Measurements from ENCODE around the gene SPANXN2. TPM values are rescaled to one million over a fixed set of nuclear protein-coding genes. Genes with fewer than 3 reads are reported as not detected.

The SPANXN2 gene
- total RNA-seq, 6 experiments from 2014 or later: not detected

DNA sequence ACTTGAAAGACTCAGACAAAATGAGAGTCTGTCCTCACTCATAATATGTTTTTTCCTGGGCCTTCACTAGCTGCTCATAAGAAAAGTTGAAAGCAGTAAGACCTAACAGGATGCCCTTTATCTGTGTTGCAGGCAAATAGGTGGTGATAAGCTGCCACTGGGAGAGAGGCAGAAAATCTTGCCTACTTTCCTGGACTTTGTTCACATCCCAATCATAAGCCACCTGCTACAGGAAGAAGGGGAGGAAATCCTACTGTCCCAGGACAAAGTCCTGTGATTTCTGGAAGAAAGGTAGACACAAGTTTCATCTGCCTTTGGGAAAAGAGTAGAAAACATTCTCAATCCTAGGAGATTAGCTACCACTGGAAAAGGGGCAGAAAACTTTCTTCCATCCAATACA lies 13.3 kb upstream of the SPANXN2 start:
- no peaks in the 10 kb centered on the region for H3K27me3 Mint-ChIP-seq (ENCODE audit: insufficient read depth)
- H3K36me3 Mint-ChIP-seq (ENCODE audit: low read depth): no peaks in the 10 kb centered on the region
- peaks cover 2% of the 10 kb centered on the region; the same call in 1 of the 2 replicates for H3K9me3 Mint-ChIP-seq
- no peak overlapping the region for H3K27ac Mint-ChIP-seq
- no peaks in the 10 kb centered on the region for H3K4me1 Mint-ChIP-seq (ENCODE audit: low read depth)
- TF ChIP-seq, protein P1, sequence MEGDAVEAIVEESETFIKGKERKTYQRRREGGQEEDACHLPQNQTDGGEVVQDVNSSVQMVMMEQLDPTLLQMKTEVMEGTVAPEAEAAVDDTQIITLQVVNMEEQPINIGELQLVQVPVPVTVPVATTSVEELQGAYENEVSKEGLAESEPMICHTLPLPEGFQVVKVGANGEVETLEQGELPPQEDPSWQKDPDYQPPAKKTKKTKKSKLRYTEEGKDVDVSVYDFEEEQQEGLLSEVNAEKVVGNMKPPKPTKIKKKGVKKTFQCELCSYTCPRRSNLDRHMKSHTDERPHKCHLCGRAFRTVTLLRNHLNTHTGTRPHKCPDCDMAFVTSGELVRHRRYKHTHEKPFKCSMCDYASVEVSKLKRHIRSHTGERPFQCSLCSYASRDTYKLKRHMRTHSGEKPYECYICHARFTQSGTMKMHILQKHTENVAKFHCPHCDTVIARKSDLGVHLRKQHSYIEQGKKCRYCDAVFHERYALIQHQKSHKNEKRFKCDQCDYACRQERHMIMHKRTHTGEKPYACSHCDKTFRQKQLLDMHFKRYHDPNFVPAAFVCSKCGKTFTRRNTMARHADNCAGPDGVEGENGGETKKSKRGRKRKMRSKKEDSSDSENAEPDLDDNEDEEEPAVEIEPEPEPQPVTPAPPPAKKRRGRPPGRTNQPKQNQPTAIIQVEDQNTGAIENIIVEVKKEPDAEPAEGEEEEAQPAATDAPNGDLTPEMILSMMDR (IDR thresholded peaks at IDR 0.05): no peak
- DNase-seq: no peak
- H3K4me3 Mint-ChIP-seq: no peak overlapping the region

DNA sequence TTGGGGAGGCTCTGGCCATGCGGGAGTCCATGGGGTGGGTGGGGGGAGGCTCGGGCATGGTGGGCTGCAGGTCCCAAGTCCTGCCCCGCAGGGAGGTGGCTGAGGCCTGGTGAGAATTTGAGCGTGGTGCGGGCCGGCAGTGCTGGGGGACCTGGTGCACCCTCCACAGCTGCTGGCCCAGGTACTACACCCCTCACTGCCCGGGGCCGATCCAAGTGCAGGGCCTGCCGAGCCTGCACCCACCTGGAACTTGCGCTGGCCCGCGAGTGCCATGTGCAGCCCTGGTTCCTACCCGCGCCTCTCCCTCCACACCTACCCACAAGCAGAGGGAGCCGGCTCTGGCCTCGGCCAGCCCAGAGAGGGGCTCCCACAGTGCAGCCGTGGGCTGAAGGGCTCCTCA lies 5.7 kb upstream of the SPANXN2 start:
- Mint-ChIP-seq H3K9me3 (peaks cover 21% of the 10 kb centered on the region), H3K4me1 (ENCODE audit: low read depth) (no peaks in the 10 kb centered on the region), H3K36me3 (ENCODE audit: low read depth) (no peaks in the 10 kb centered on the region), H3K27me3 (ENCODE audit: insufficient read depth) (no peaks in the 10 kb centered on the region), H3K4me3 (no peak overlapping the region), H3K27ac (no peak overlapping the region)
- TF ChIP-seq, protein P1 (IDR thresholded peaks at IDR 0.05): no peak
- DNase-seq: no peak

DNA sequence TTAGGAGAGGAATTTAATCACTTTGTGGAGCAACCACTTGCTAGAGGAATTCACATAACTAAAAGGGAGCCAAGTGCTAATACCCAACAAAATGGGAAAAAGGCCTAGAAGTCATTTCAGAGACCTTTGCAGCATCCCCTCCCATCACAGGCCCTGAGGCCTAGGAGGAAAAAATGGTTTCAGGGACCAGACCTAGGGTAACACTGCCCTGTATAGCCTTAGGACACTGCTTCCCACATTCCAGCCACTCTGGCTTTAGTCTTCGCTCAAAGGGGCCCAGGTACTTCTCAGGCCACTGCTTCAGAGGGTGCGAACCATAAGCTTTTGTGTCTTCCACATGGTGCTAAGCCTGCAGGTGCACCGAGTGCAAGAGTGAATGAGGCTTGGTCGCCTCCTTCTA lies 19.1 kb downstream of the SPANXN2 start:
- no peaks in the 10 kb centered on the region for H3K27me3 Mint-ChIP-seq (ENCODE audit: insufficient read depth)
- no peaks in the 10 kb centered on the region for H3K36me3 Mint-ChIP-seq (ENCODE audit: low read depth)
- H3K27ac Mint-ChIP-seq: no peak overlapping the region
- no peak overlapping the region for H3K4me3 Mint-ChIP-seq
- peaks cover 10% of the 10 kb centered on the region for H3K9me3 Mint-ChIP-seq
- TF ChIP-seq, protein P1 (IDR thresholded peaks at IDR 0.05): no peak
- DNase-seq: no peak
- H3K4me1 Mint-ChIP-seq (ENCODE audit: low read depth): no peaks in the 10 kb centered on the region

DNA sequence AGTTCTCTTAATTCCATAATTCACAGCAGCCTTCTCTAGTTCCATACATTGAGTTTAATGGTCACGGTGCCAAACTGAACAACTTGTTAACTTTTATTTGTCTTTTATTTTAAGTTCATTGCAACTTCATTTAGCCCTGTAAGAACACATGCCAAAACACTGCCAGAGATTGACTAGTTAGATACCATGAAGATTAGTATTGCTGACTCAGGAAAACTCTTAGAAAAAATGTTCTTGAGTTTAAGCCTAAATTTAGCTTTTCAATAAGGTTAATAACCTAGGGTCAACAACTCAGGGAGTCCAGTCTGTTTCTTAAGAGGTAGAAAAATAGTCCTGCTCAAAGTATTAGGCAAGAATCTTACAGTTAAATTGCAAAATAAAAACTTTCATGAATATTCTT lies 25.7 kb downstream of the SPANXN2 start:
- no peaks in the 10 kb centered on the region for H3K27me3 Mint-ChIP-seq (ENCODE audit: insufficient read depth)
- H3K9me3 Mint-ChIP-seq: peaks cover 12% of the 10 kb centered on the region
- H3K4me1 Mint-ChIP-seq (ENCODE audit: low read depth): no peaks in the 10 kb centered on the region
- TF ChIP-seq, protein P1 (IDR thresholded peaks at IDR 0.05): no peak
- H3K36me3 Mint-ChIP-seq (ENCODE audit: low read depth): no peaks in the 10 kb centered on the region
- H3K27ac Mint-ChIP-seq: no peak overlapping the region
- DNase-seq: no peak
- no peak overlapping the region for H3K4me3 Mint-ChIP-seq

DNA sequence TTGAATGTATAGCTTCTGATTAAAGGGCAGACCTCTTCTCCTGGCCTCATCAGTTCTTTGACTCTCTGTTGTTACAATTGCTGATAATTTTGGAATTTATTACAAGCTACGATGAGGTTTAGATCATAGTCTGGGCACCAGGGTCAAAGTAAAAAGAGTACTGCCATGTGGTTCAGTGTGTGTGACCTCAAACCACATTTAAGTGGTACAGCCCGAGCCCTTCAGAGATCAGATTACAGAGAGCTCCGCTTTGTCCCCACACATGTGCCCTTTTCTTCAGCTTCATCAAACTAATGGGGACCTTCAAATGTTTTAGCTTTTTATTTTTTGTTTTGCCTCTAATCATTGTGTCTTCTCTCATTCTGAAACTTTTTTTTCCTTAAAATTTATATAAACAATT lies 37.1 kb downstream of the SPANXN2 start:
- TF ChIP-seq, protein P1 (IDR thresholded peaks at IDR 0.05): no peak
- no peak overlapping the region for H3K4me3 Mint-ChIP-seq
- H3K27me3 Mint-ChIP-seq (ENCODE audit: insufficient read depth): no peaks in the 10 kb centered on the region
- peaks cover 11% of the 10 kb centered on the region; the same call in 1 of the 2 replicates for H3K9me3 Mint-ChIP-seq
- H3K4me1 Mint-ChIP-seq (ENCODE audit: low read depth): no peaks in the 10 kb centered on the region
- H3K36me3 Mint-ChIP-seq (ENCODE audit: low read depth): no peaks in the 10 kb centered on the region
- no peak overlapping the region for H3K27ac Mint-ChIP-seq
- no peak for DNase-seq

DNA sequence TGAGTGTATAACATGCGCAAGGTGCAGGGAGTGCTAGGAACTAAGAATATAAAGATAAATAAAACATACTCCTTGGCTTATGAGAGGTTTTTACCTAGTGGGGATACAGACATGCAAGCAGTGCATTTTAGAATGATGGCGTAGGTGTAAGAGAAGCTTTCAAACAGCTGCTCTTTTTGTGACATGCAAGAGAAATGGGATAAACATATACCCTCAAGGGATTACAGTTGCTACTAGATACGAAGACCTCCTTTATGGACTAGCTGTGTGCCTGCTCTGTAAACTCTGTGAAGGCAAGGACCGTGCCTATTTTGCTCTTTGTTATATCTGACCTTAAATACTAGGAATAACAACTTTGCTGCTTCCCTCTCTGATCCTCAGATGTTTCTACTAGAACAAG lies 45.6 kb downstream of the SPANXN2 start:
- no peaks in the 10 kb centered on the region for H3K27me3 Mint-ChIP-seq (ENCODE audit: insufficient read depth)
- H3K9me3 Mint-ChIP-seq: no peaks in the 10 kb centered on the region; the same call in 1 of the 2 replicates
- no peaks in the 10 kb centered on the region for H3K4me1 Mint-ChIP-seq (ENCODE audit: low read depth)
- H3K4me3 Mint-ChIP-seq: no peak overlapping the region
- DNase-seq: no peak
- no peak overlapping the region for H3K27ac Mint-ChIP-seq
- H3K36me3 Mint-ChIP-seq (ENCODE audit: low read depth): no peaks in the 10 kb centered on the region
- TF ChIP-seq, protein P1 (IDR thresholded peaks at IDR 0.05): no peak

Data from HFFc6 (cell line).